ENCODE data around the gene IZUMO1R. TPM values are rescaled to one million over a fixed set of nuclear protein-coding genes. Genes with fewer than 3 reads are reported as not detected.

Gene IZUMO1R
- total RNA-seq, 6 experiments from 2014 or later, result not detected

GRCh38 chr11:94312339-94312738 is 8.0 kb downstream of the IZUMO1R start:
- intact Hi-C loops (cut with DNase I), result no loop called here
- DNase-seq (no peak), ATAC-seq (no peak)
- no peaks in the 10 kb centered on the region for H3K4me1 ChIP-seq
- H3K36me3 ChIP-seq, result no peaks in the 10 kb centered on the region
- H3K27ac ChIP-seq, result no peak overlapping the region
- WGBS (ENCODE audit: insufficient coverage, low coverage, low lambda C conversion rate, missing lambda C conversion rate), result 43% methylated on average over 4 of the region's 4 CpGs
- no peaks in the 10 kb centered on the region for H3K27me3 ChIP-seq
- H3K4me3 ChIP-seq, result no peak overlapping the region
- no peaks in the 10 kb centered on the region for H3K9me3 ChIP-seq
- TF ChIP-seq CTCF (IDR thresholded peaks at IDR 0.05) (no peak), POLR2A (IDR thresholded peaks at IDR 0.05) (no peak)

GRCh38 chr11:94314064-94314463 is 9.7 kb downstream of the IZUMO1R start:
- H3K4me1 ChIP-seq, result no peaks in the 10 kb centered on the region
- no peak overlapping the region for H3K4me3 ChIP-seq
- intact Hi-C loops (cut with DNase I), result no loop called here
- ATAC-seq (no peak), DNase-seq (no peak)
- no peak overlapping the region for H3K27ac ChIP-seq
- H3K9me3 ChIP-seq, result no peaks in the 10 kb centered on the region
- TF ChIP-seq POLR2A (IDR thresholded peaks at IDR 0.05) (no peak), CTCF (IDR thresholded peaks at IDR 0.05) (no peak)
- 57% methylated on average over 4 of the region's 4 CpGs for WGBS (ENCODE audit: insufficient coverage, low coverage, low lambda C conversion rate, missing lambda C conversion rate)
- no peaks in the 10 kb centered on the region for H3K27me3 ChIP-seq
- no peaks in the 10 kb centered on the region for H3K36me3 ChIP-seq

GRCh38 chr11:94315664-94316063 is 11.3 kb downstream of the IZUMO1R start:
- WGBS (ENCODE audit: insufficient coverage, low coverage, low lambda C conversion rate, missing lambda C conversion rate), result 10% methylated on average over 3 of the region's 3 CpGs
- Histone ChIP-seq H3K27ac (no peak overlapping the region), H3K9me3 (no peaks in the 10 kb centered on the region), H3K27me3 (no peaks in the 10 kb centered on the region), H3K4me3 (no peak overlapping the region), H3K36me3 (no peaks in the 10 kb centered on the region), H3K4me1 (no peaks in the 10 kb centered on the region)
- no peak for TF ChIP-seq POLR2A (IDR thresholded peaks at IDR 0.05)
- intact Hi-C loops (cut with DNase I), result no loop called here
- no peak for DNase-seq
- no peak for ATAC-seq

GRCh38 chr11:94322501-94322900 is 18.1 kb downstream of the IZUMO1R start:
- H3K4me3 ChIP-seq, result no peak overlapping the region
- 70% methylated on average over 2 of the region's 3 CpGs for WGBS (ENCODE audit: insufficient coverage, low coverage, low lambda C conversion rate, missing lambda C conversion rate)
- ATAC-seq (no peak), DNase-seq (no peak)
- H3K9me3 ChIP-seq, result no peaks in the 10 kb centered on the region
- H3K27ac ChIP-seq, result no peak overlapping the region
- H3K4me1 ChIP-seq, result no peaks in the 10 kb centered on the region
- no peak for TF ChIP-seq CTCF (IDR thresholded peaks at IDR 0.05)
- TF ChIP-seq POLR2A (IDR thresholded peaks at IDR 0.05), result no peak
- H3K36me3 ChIP-seq, result no peaks in the 10 kb centered on the region
- H3K27me3 ChIP-seq, result no peaks in the 10 kb centered on the region
- intact Hi-C loops (cut with DNase I), result no loop called here

- intact Hi-C loops (cut with DNase I), result no loop called here
- peak; percentile 38 to 57 (median 49) for ATAC-seq
Measured at GRCh38 chr11:94325681-94326080, 21.3 kb downstream of the IZUMO1R start.

More at GRCh38 chr11:94325681-94326080, 21.3 kb downstream of the IZUMO1R start:
- Histone ChIP-seq H3K27ac (no peak overlapping the region), H3K9me3 (no peaks in the 10 kb centered on the region), H3K4me3 (no peak overlapping the region), H3K27me3 (no peaks in the 10 kb centered on the region), H3K36me3 (no peaks in the 10 kb centered on the region), H3K4me1 (no peaks in the 10 kb centered on the region)
- WGBS (ENCODE audit: insufficient coverage, low coverage, low lambda C conversion rate, missing lambda C conversion rate), result 0% methylated on average over 1 of the region's 1 CpG
- TF ChIP-seq CTCF (IDR thresholded peaks at IDR 0.05) (peak; percentile 17 to 44 (median 24)), POLR2A (IDR thresholded peaks at IDR 0.05) (no peak)
- DNase-seq, result peak in 1 of 3 donors; percentile 30

Measured in right lobe of liver (tissue), 6 donors.